Measurements from ENCODE around the gene FHIT.

- no peak for TF ChIP-seq SMC3 (IDR thresholded peaks at IDR 0.05; ENCODE audit: low read depth, low read length)
- no peak for TF ChIP-seq POLR2A (IDR thresholded peaks at IDR 0.05; ENCODE audit: low read depth, low read length)
- no peak for TF ChIP-seq CTCF (conservative IDR thresholded peaks at IDR 0.05; ENCODE audit: low read depth, low read length)
- TF ChIP-seq RCOR1 (IDR thresholded peaks at IDR 0.05; ENCODE audit: insufficient replicate concordance, low read length): no peak
- no peak for TF ChIP-seq USF2 (IDR thresholded peaks at IDR 0.05; ENCODE audit: low read depth, low read length)
- TF ChIP-seq BHLHE40 (IDR thresholded peaks at IDR 0.05; ENCODE audit: low read depth, low read length): no peak
- TF ChIP-seq MAZ (IDR thresholded peaks at IDR 0.05; ENCODE audit: borderline replicate concordance, low read depth, low read length): no peak
- TF ChIP-seq RAD21 (IDR thresholded peaks at IDR 0.05; ENCODE audit: low read length): no peak
- TF ChIP-seq MXI1 (IDR thresholded peaks at IDR 0.05; ENCODE audit: borderline replicate concordance, low read depth, low read length): no peak
- TF ChIP-seq, protein P1, sequence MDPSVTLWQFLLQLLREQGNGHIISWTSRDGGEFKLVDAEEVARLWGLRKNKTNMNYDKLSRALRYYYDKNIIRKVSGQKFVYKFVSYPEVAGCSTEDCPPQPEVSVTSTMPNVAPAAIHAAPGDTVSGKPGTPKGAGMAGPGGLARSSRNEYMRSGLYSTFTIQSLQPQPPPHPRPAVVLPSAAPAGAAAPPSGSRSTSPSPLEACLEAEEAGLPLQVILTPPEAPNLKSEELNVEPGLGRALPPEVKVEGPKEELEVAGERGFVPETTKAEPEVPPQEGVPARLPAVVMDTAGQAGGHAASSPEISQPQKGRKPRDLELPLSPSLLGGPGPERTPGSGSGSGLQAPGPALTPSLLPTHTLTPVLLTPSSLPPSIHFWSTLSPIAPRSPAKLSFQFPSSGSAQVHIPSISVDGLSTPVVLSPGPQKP (IDR thresholded peaks at IDR 0.05; ENCODE audit: borderline replicate concordance, low read depth, low read length): no peak
- no peak for TF ChIP-seq NFE2L2 (IDR thresholded peaks at IDR 0.05; ENCODE audit: low read depth, low read length)
- TF ChIP-seq RFX5 (IDR thresholded peaks at IDR 0.05; ENCODE audit: low read depth, low read length): no peak
- no peak for TF ChIP-seq MAFK (IDR thresholded peaks at IDR 0.05; ENCODE audit: low read depth, low read length)
Measured at GRCh38 chr3:60399292-60399691, 852.0 kb downstream of the FHIT start.
